GM12878 (cell line): ENCODE data around the gene CEP170B. TPM values are rescaled to one million over a fixed set of nuclear protein-coding genes. Genes with fewer than 3 reads are reported as not detected.

Experiments
- ATAC-seq: fragments of 200-7000 bp; cut with Tn5 transposase; 3 replicates; pipeline ENCODE4 v1.9.1; 2020; ENCODE audit warnings: mild to moderate bottlenecking, moderate library complexity
- BruUV-seq: library from RNA; stranded (reverse); fragments of 400-500 nt; replicated peaks from 2 replicates; lab custom pipeline; 2021; lab: Mats Ljungman, UMichigan
- CTCF ChIA-PET: fragments of 300-600 bp; sonication (Branson Sonifier 250); formaldehyde crosslinking; extraction: SDS; loops from one replicate; lab custom pipeline; 2021; ENCODE audit warnings: inconsistent platforms; lab: Yijun Ruan, JAX
- POLR2A ChIA-PET: fragments of 350-600 bp; formaldehyde crosslinking; extraction: SDS; loops from one replicate; lab custom pipeline; 2021; ENCODE audit warnings: inconsistent platforms; lab: Charles Lee
- RAD21 ChIA-PET: fragments of 300-600 bp; sonication (Branson Sonifier 250); formaldehyde crosslinking; loops from one replicate; lab custom pipeline; 2023; ENCODE audit warnings: antibody characterized with exemption; ENCODE audit not compliant: unreplicated experiment; lab: Charles Lee
- SMC1A ChIA-PET: fragments of 300-600 bp; sonication (Branson Sonifier 250); formaldehyde crosslinking; loops from one replicate; lab custom pipeline; 2023; ENCODE audit not compliant: unreplicated experiment, uncharacterized antibody; lab: Charles Lee
- DNase-seq: peaks from one replicate; pipeline ENCODE4 v3.0.0-alpha.2; 2011; ENCODE audit warnings: low read depth, low spot score
- FAIRE-seq: peaks from 3 replicates; lab custom pipeline; 2011; peaks lifted over from hg19 to GRCh38; lab: Jason Lieb, UNC
- H2AFZ ChIP-seq: 2 replicates; pipeline ENCODE4 v1.6.0; 2011; ENCODE audit warnings: low read depth, low read length, control low read depth; ENCODE audit not compliant: control insufficient read depth
- H3K27ac ChIP-seq: 2 replicates; pipeline ENCODE4 v1.5.1; 2011; ENCODE audit warnings: control low read depth; ENCODE audit not compliant: control insufficient read depth, insufficient read depth
- H3K27me3 ChIP-seq, 2 experiments: replicated peaks in 1 of 2; 2 replicates each; pipeline versions ENCODE4 v1.6.0 to v1.6.1; 2011; ENCODE audit warnings: low read length in 1 of 2; ENCODE audit not compliant: control insufficient read depth in 2 of 2, insufficient read depth in 2 of 2
- H3K36me3 ChIP-seq, 2 experiments: 2 replicates each; pipeline ENCODE4 v1.5.1; 2011; ENCODE audit warnings: low read length in 1 of 2; ENCODE audit not compliant: control insufficient read depth in 2 of 2, insufficient read depth in 2 of 2
- H3K4me1 ChIP-seq: 2 replicates; pipeline ENCODE4 v1.6.1; 2011; ENCODE audit warnings: mild to moderate bottlenecking, low read length, moderate library complexity, mixed read lengths; ENCODE audit not compliant: control insufficient read depth, insufficient read depth
- H3K4me2 ChIP-seq: 2 replicates; pipeline ENCODE4 v1.6.0; 2011; ENCODE audit warnings: control low read depth; ENCODE audit not compliant: control insufficient read depth, insufficient read depth
- H3K4me3 ChIP-seq: fragments of 200-600 bp; sonication (generic); 2 replicates; pipeline ENCODE4 v1.5.1; 2016
- H3K79me2 ChIP-seq: 2 replicates; pipeline ENCODE4 v1.6.0; 2011; ENCODE audit warnings: low read length; ENCODE audit not compliant: control insufficient read depth, insufficient read depth
- H3K9ac ChIP-seq: 2 replicates; pipeline ENCODE4 v1.8.0; 2011; ENCODE audit warnings: low read length, control low read depth, mixed read lengths; ENCODE audit not compliant: control insufficient read depth, insufficient read depth
- H3K9me3 ChIP-seq: replicated peaks from 3 replicates; pipeline ENCODE4 v1.5.1; 2011; ENCODE audit warnings: mild to moderate bottlenecking, low read length; ENCODE audit not compliant: control insufficient read depth, insufficient read depth
- H4K20me1 ChIP-seq: 2 replicates; pipeline ENCODE4 v1.6.0; 2011; ENCODE audit not compliant: control insufficient read depth, insufficient read depth
- GATAD2B ChIP-seq: fragments of 450-650 bp; conservative IDR thresholded peaks from 2 replicates; pipeline ENCODE4 v1.6.1; 2017; ENCODE audit warnings: low read depth, mild to moderate bottlenecking, moderate library complexity
- MTA2 ChIP-seq: fragments of 450-650 bp; IDR thresholded peaks from 2 replicates; pipeline ENCODE4 v1.6.1; 2016; ENCODE audit warnings: low read depth, mild to moderate bottlenecking, moderate library complexity
- MTA3 ChIP-seq: IDR thresholded peaks from 2 replicates; pipeline ENCODE4 v1.6.1; 2012; ENCODE audit warnings: low read length, inconsistent platforms, borderline replicate concordance
- NFYB ChIP-seq: IDR thresholded peaks from 2 replicates; pipeline ENCODE4 v1.6.1; 2011; ENCODE audit warnings: low read depth, mild to moderate bottlenecking, low read length, improper control_type of control experiment, moderate library complexity; ENCODE audit not compliant: insufficient read depth
- RB1 ChIP-seq: fragments of 450-650 bp; formaldehyde crosslinking; IDR thresholded peaks from 2 replicates; pipeline ENCODE4 v1.6.1; 2017; ENCODE audit warnings: mild to moderate bottlenecking, borderline replicate concordance
- SPI1 ChIP-seq: IDR thresholded peaks from 2 replicates; pipeline ENCODE4 v1.6.1; 2011; ENCODE audit warnings: low read depth, mild to moderate bottlenecking, low read length, moderate library complexity, borderline replicate concordance; ENCODE audit not compliant: insufficient read depth
- YBX1 ChIP-seq: fragments of 450-650 bp; IDR thresholded peaks from 2 replicates; pipeline ENCODE4 v1.6.1; 2016; ENCODE audit warnings: antibody characterized with exemption
- WGBS: methylation state at CpG from one replicate; pipeline ENCODE4 v1.1.6; 2016; ENCODE audit warnings: low lambda C conversion rate; ENCODE audit not compliant: insufficient replicate concordance, insufficient coverage; ENCODE audit errors: missing lambda C conversion rate; 5-methylcytosine and 5-hydroxymethylcytosine counted together
- in situ Hi-C: fragments of 300-500 bp; cut with MboI; formaldehyde crosslinking; loops from 9 replicates; pipeline ENCODE4 v1.14.3; 2018; ENCODE audit warnings: mixed read lengths
- intact Hi-C: fragments of 100-400 bp; cut with micrococcal nuclease; formaldehyde crosslinking; loops from one replicate; pipeline ENCODE4 v1.14.2; 2022; ENCODE audit not compliant: unreplicated experiment
- polyA plus RNA-seq, 11 experiments: library from polyadenylated mRNA; depleted of rRNA in 4 of 11; unstranded in 6 of 11; stranded (reverse) in 5 of 11; fragments of >200 nt; fragmentation: Nextera tagmentation in 4 of 11; fragmentation: Illumina TruSeq in 1 of 11; extraction: Ambion mirVana in 4 of 11; extraction: Trizol in 1 of 11; gene quantifications; 1 replicate in 1 of 11; 2 replicates in 10 of 11; pipeline versions ENCODE4 v1.2.1 to v1.2.3, GENCODE V29; 2011 to 2016; ENCODE audit warnings: inconsistent platforms in 2 of 11, missing spikeins in 2 of 11, low read depth in 1 of 11
- total RNA-seq, 4 experiments: library from RNA; depleted of rRNA in 3 of 4; stranded (reverse); fragments of >200 nt in 3 of 4; fragmentation: Illumina TruSeq in 1 of 4; extraction: Trizol in 1 of 4; gene quantifications; 2 replicates each; pipeline versions ENCODE4 v1.2.1 to v1.2.3, GENCODE V29; 2013 to 2021
- TF ChIP-seq, protein P1 (sequence below): IDR thresholded peaks from 2 replicates; pipeline ENCODE4 v1.6.1; 2011; ENCODE audit warnings: mild to moderate bottlenecking, low read depth, low read length, moderate library complexity; ENCODE audit not compliant: insufficient replicate concordance

Gene CEP170B
- total and polyA plus RNA-seq, 10 of the 15 experiments (the other 5 are each of a cell fraction or from before 2014, with no cell fraction given), result 0.01 to 0.44 (median 0.05) TPM; not detected in 4

DNA sequence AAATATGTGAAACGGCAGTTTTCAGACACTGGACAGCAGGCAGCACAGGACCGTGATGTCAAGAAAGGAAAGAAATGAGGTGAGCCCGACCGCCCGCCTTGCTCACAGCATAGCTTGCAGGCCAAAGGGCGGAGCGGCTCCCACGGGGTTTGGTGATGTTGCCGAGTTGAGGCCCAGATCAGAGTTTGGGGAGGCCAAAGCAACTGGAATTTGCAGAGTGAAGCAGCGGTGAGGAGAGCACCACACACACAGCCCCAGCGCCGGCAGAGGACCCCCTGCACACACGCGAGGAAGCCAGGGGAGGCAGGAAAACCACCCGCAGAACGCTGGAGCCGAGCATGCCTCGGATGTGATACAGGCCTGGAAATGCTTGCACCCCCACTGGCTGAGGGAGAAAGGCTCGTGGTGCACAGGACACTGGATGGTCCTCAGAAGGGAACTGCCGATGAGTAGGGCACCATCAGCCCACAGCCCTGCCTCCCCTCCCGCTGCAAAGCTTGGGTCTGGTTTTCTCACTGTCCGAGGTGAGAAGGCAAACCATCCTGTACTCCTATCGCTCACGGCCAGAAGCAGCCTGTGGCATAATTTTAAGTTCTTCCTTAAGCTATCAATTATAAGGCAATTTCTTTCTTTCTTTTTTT lies 33.9 kb downstream of the CEP170B start:
- CTCF ChIA-PET, result interaction anchor here (0.9 to 1.5 kb wide), 6 partner anchors 23 to 146 kb away, joined by 3 to 5 read pairs (median 3); partner anchors contain the start of gene PLD4
- SMC1A ChIA-PET, result interaction anchor here (1.3 kb wide), 1 partner anchor 76 kb away, joined by 3 read pairs; no protein-coding TSS in a partner anchor
- no TSS peak for BruUV-seq

More for the DNA sequence above, 33.9 kb downstream of the CEP170B start:
- Histone ChIP-seq H2AFZ (no peak overlapping the region), H3K79me2 (no peaks in the 10 kb centered on the region), H3K36me3 (no peaks in the 10 kb centered on the region), H3K4me1 (peaks cover 3% of the 10 kb centered on the region), H3K4me3 (no peak overlapping the region), H4K20me1 (no peaks in the 10 kb centered on the region), H3K27ac (no peak overlapping the region), H3K4me2 (no peak overlapping the region), H3K9me3 (peaks cover 7% of the 10 kb centered on the region), H3K9ac (no peak overlapping the region), H3K27me3 (peaks cover 2 to 3% of the 10 kb centered on the region in 2 experiments; a peak in 2 of 4 replicates)
- 68% methylated on average over 24 of the region's 24 CpGs for WGBS
- TF ChIP-seq, protein P1, sequence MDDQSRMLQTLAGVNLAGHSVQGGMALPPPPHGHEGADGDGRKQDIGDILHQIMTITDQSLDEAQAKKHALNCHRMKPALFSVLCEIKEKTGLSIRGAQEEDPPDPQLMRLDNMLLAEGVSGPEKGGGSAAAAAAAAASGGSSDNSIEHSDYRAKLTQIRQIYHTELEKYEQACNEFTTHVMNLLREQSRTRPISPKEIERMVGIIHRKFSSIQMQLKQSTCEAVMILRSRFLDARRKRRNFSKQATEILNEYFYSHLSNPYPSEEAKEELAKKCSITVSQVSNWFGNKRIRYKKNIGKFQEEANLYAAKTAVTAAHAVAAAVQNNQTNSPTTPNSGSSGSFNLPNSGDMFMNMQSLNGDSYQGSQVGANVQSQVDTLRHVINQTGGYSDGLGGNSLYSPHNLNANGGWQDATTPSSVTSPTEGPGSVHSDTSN, result no peak
- no peak for TF ChIP-seq YBX1
- no peak for TF ChIP-seq GATAD2B
- TF ChIP-seq NFYB, result no peak
- TF ChIP-seq MTA2, result no peak
- no peak for TF ChIP-seq RB1
- no peak for TF ChIP-seq MTA3
- TF ChIP-seq SPI1, result no peak
- ChIA-PET POLR2A (no interaction called here), RAD21 (interaction anchor here (0.9 to 1.4 kb wide), 2 partner anchors 30 to 34 kb away, joined by 3 read pairs; no protein-coding TSS in a partner anchor)
- ATAC-seq (no peak), DNase-seq (no peak), FAIRE-seq (no peak)
- in situ Hi-C loops, result loop anchor here (10.0 kb wide), 1 partner anchor 146 kb away; no protein-coding TSS in a partner anchor
- intact Hi-C loops, result loop anchor here (5.0 to 10.0 kb wide), 3 partner anchors 33 to 148 kb away; partner anchors contain the start of gene AHNAK2
